ENCODE data around the gene BDKRB2. TPM values are rescaled to one million over a fixed set of nuclear protein-coding genes. Genes with fewer than 3 reads are reported as not detected.

The BDKRB2 gene
- total and polyA plus RNA-seq, 9 donors, result 0.40 to 3.3 (median 1.9) TPM

- Histone ChIP-seq H3K36me3 (no peaks in the 10 kb centered on the region), H3K4me3 (no peak overlapping the region), H3K9me3 (no peaks in the 10 kb centered on the region), H3K4me1 (ENCODE audit: insufficient read depth) (no peaks in the 10 kb centered on the region), H3K27me3 (no peaks in the 10 kb centered on the region), H3K27ac (no peak overlapping the region)
- DNase-seq, result no peak
- 90 to 93% (median 92%) methylated on average over 20 of the region's 20 CpGs for WGBS, 3 donors
- intact Hi-C loops (cut with DNase I), result no loop called here
- TF ChIP-seq CTCF (IDR thresholded peaks at IDR 0.05) (no peak), POLR2A (IDR thresholded peaks at IDR 0.05) (no peak), EP300 (IDR thresholded peaks at IDR 0.05) (no peak)
Measured at GRCh38 chr14:96197163-96197852, 7.3 kb upstream of the BDKRB2 start.

- Histone ChIP-seq H3K4me3 (no peak overlapping the region), H3K27ac (no peak overlapping the region), H3K36me3 (no peaks in the 10 kb centered on the region), H3K27me3 (no peaks in the 10 kb centered on the region), H3K9me3 (no peaks in the 10 kb centered on the region), H3K4me1 (ENCODE audit: insufficient read depth) (no peaks in the 10 kb centered on the region)
- WGBS, 3 donors, result 68 to 74% (median 71%) methylated on average over 11 of the region's 11 CpGs
- intact Hi-C loops (cut with DNase I), result no loop called here
- no peak for DNase-seq
- TF ChIP-seq CTCF (IDR thresholded peaks at IDR 0.05) (no peak), POLR2A (IDR thresholded peaks at IDR 0.05) (no peak), EP300 (IDR thresholded peaks at IDR 0.05) (no peak)
Measured at GRCh38 chr14:96197969-96198368, 6.7 kb upstream of the BDKRB2 start.

DNA sequence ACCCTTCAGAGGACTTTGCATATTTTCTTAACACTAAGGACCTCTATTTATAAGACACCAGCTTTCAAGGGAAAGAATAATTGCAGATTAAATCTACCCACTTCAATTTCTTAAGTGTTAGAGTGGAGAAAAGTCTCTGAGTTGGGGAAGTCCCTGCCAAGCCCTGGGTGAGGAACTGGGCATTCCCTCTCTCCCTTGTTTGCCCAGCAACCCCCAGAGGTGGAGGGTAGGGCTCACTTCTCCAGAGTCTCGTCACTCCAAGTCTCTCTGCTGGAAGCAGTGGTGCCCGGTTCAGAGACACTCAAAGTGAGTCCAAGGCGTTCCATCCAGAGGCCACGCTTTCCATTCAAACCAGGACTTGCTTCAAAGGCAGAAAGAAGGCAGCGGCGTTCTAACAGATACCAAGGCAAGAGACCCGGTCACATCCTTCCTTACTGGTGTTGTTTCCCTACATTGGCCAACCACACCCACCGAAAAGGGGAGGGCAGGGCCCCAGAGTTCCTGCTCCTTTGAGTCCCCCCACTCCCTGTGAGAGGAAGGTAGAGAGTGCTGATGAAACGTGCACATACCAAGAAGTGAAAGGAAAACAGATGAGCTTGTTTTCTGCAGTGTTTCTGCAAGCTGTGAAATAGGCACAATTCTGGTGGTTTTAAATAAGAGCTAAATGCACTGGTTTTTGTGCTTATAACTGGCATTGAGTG, 6.1 kb upstream of the BDKRB2 start:
- Histone ChIP-seq H3K9me3 (no peaks in the 10 kb centered on the region), H3K27ac (no peak overlapping the region), H3K27me3 (no peaks in the 10 kb centered on the region), H3K4me1 (ENCODE audit: insufficient read depth) (peaks cover 1% of the 10 kb centered on the region), H3K36me3 (no peaks in the 10 kb centered on the region), H3K4me3 (no peak overlapping the region)
- DNase-seq, result no peak
- TF ChIP-seq POLR2A (IDR thresholded peaks at IDR 0.05), result no peak
- no peak for TF ChIP-seq EP300 (IDR thresholded peaks at IDR 0.05)
- TF ChIP-seq CTCF (IDR thresholded peaks at IDR 0.05), result no peak
- WGBS, 3 donors, result 31 to 44% (median 44%) methylated on average over 9 of the region's 9 CpGs
- intact Hi-C loops (cut with DNase I), result no loop called here

DNA sequence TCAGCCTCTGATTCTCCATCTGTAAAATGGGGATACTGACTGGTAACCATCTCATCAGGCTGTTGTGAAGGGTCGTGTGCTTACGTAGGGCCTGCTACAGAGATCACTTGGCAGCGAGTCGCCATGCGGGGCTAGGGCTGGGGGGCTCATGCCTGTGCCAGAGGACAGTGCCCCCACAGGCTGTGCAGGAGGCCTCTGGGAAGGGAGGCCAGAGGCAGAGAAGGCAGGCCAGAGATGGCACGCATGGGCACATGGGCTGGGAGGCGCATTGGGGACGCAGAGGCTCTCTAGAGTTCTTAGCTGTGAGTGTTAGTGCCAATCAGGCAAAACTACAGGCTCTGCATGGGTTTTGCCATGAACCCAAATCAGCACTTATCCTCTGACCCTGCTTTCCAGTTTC, 3.5 kb upstream of the BDKRB2 start:
- Histone ChIP-seq H3K4me3 (no peak overlapping the region), H3K27ac (no peak overlapping the region), H3K27me3 (no peaks in the 10 kb centered on the region), H3K4me1 (ENCODE audit: insufficient read depth) (peaks cover 11% of the 10 kb centered on the region), H3K9me3 (no peaks in the 10 kb centered on the region), H3K36me3 (no peaks in the 10 kb centered on the region)
- intact Hi-C loops (cut with DNase I), result no loop called here
- 92 to 93% (median 92%) methylated on average over 8 of the region's 8 CpGs for WGBS, 3 donors
- no peak for DNase-seq
- no peak for TF ChIP-seq EP300 (IDR thresholded peaks at IDR 0.05)
- TF ChIP-seq POLR2A (IDR thresholded peaks at IDR 0.05), result no peak
- TF ChIP-seq CTCF (IDR thresholded peaks at IDR 0.05), result no peak

All from ovary (tissue), 9 donors.